Calu3 (cell line): ENCODE data around the gene IFI16. TPM values are rescaled to one million over a fixed set of nuclear protein-coding genes. Genes with fewer than 3 reads are reported as not detected.
"Not testable (repeated sequence)": the region's sequence is repeated elsewhere in the genome, so short reads cannot be mapped to it uniquely, and the experiment has no call there.

Source experiments
- BruUV-seq: library from RNA; stranded (reverse); fragments of 400-500 nt; replicated peaks from 2 replicates; lab custom pipeline; 2021; lab: Mats Ljungman, UMichigan
- CTCF ChIA-PET: fragments of 300-600 bp; sonication (Branson Sonifier 250); formaldehyde crosslinking; loops from one replicate; lab custom pipeline; 2022; ENCODE audit warnings: antibody characterized with exemption; lab: Charles Lee
- DNase-seq: peaks from one replicate; pipeline ENCODE4 v3.0.0; 2022
- H3K27ac Mint-ChIP-seq: one replicate; pipeline ENCODE4 v1.8.0; 2022; ENCODE audit warnings: mixed read lengths; ENCODE audit not compliant: unreplicated experiment
- H3K27me3 Mint-ChIP-seq: one replicate; pipeline ENCODE4 v1.8.0; 2022; ENCODE audit warnings: mixed read lengths; ENCODE audit not compliant: unreplicated experiment
- H3K36me3 Mint-ChIP-seq: one replicate; pipeline ENCODE4 v1.8.0; 2022; ENCODE audit warnings: mild to moderate bottlenecking, moderate library complexity, mixed read lengths; ENCODE audit not compliant: insufficient read depth, unreplicated experiment
- H3K4me1 Mint-ChIP-seq: one replicate; pipeline ENCODE4 v1.8.0; 2022; ENCODE audit warnings: mild to moderate bottlenecking, low read depth, mixed read lengths; ENCODE audit not compliant: unreplicated experiment
- H3K4me3 Mint-ChIP-seq: one replicate; pipeline ENCODE4 v1.8.0; 2022; ENCODE audit warnings: mild to moderate bottlenecking, low read depth, moderate library complexity, mixed read lengths; ENCODE audit not compliant: unreplicated experiment
- H3K9me3 Mint-ChIP-seq: one replicate; pipeline ENCODE4 v1.8.0; 2022; ENCODE audit warnings: low read depth, mixed read lengths; ENCODE audit not compliant: unreplicated experiment
- CTCF ChIP-seq: fragments of 200-600 bp; IDR thresholded peaks from one replicate; pipeline ENCODE4 v1.8.0; 2022; ENCODE audit warnings: antibody characterized with exemption; ENCODE audit not compliant: unreplicated experiment
- intact Hi-C: fragments of 100-400 bp; cut with micrococcal nuclease; formaldehyde crosslinking; loops from one replicate; pipeline ENCODE4 v1.10.0; 2022; ENCODE audit not compliant: unreplicated experiment
- total RNA-seq: library from RNA; stranded (reverse); gene quantifications from 2 replicates; pipeline ENCODE4 v1.2.3, GENCODE V29; 2022

The IFI16 gene
- total RNA-seq, 1 experiment from 2014 or later = 52.8 TPM

- H3K4me1 Mint-ChIP-seq = no peaks in the 10 kb centered on the region
- CTCF ChIA-PET = interaction anchor here (0.6 kb wide), 1 partner anchor 1880 kb away, joined by 4 read pairs; no protein-coding TSS in a partner anchor
Observed at GRCh38 chr1:159025043-159025442, 15.3 kb downstream of the IFI16 start.

GRCh38 chr1:159026841-159027240 lies 17.1 kb downstream of the IFI16 start:
- DNase-seq, H3K9me3 Mint-ChIP-seq, H3K4me1 Mint-ChIP-seq, CTCF ChIA-PET, H3K27ac Mint-ChIP-seq, H3K4me3 Mint-ChIP-seq, BruUV-seq, intact Hi-C loops, H3K36me3 Mint-ChIP-seq, H3K27me3 Mint-ChIP-seq: not testable (repeated sequence)

More at GRCh38 chr1:159025043-159025442, 15.3 kb downstream of the IFI16 start:
- peaks cover 13% of the 10 kb centered on the region for H3K36me3 Mint-ChIP-seq
- no peak for DNase-seq
- no TSS peak for BruUV-seq
- H3K4me3 Mint-ChIP-seq = no peak overlapping the region
- peaks cover 3% of the 10 kb centered on the region for H3K9me3 Mint-ChIP-seq
- no peaks in the 10 kb centered on the region for H3K27me3 Mint-ChIP-seq
- intact Hi-C loops = no loop called here
- H3K27ac Mint-ChIP-seq = no peak overlapping the region
- TF ChIP-seq CTCF = no peak

GRCh38 chr1:159030311-159030710 lies 20.6 kb downstream of the IFI16 start:
- no peak overlapping the region for H3K4me3 Mint-ChIP-seq
- CTCF ChIA-PET = no interaction called here
- TF ChIP-seq CTCF = no peak
- no peak overlapping the region for H3K27ac Mint-ChIP-seq
- H3K27me3 Mint-ChIP-seq = no peaks in the 10 kb centered on the region
- H3K36me3 Mint-ChIP-seq = no peaks in the 10 kb centered on the region
- H3K4me1 Mint-ChIP-seq = no peaks in the 10 kb centered on the region
- intact Hi-C loops = no loop called here
- no peak for DNase-seq
- peaks cover 3% of the 10 kb centered on the region for H3K9me3 Mint-ChIP-seq
- no TSS peak for BruUV-seq

GRCh38 chr1:159030877-159031447 lies 21.3 kb downstream of the IFI16 start:
- no peak overlapping the region for H3K27ac Mint-ChIP-seq

More at GRCh38 chr1:159030877-159031447, 21.3 kb downstream of the IFI16 start:
- Mint-ChIP-seq H3K9me3 (peaks cover 3% of the 10 kb centered on the region), H3K36me3 (no peaks in the 10 kb centered on the region), H3K27me3 (no peaks in the 10 kb centered on the region), H3K4me3 (no peak overlapping the region), H3K4me1 (no peaks in the 10 kb centered on the region)
- BruUV-seq = no TSS peak
- no peak for DNase-seq
- no peak for TF ChIP-seq CTCF
- intact Hi-C loops = no loop called here
- CTCF ChIA-PET = interaction anchor here (0.5 to 1.7 kb wide), 2 partner anchors 22 to 335 kb away, joined by 5 read pairs; no protein-coding TSS in a partner anchor
